Aorta (tissue), 5 donors: ENCODE measurements around the gene TP53I11. TPM values are rescaled to one million over a fixed set of nuclear protein-coding genes. Genes with fewer than 3 reads are reported as not detected.

Source experiments
- ATAC-seq: fragments of 200-7000 bp; cut with Tn5 transposase; one replicate; pipeline ENCODE4 v1.9.1; 2022; ENCODE audit warnings: moderate library complexity; ENCODE audit not compliant: low FRiP score
- DNase-seq, 2 donors: peaks; one replicate each; pipeline ENCODE4 v3.0.0-alpha.2; 2020
- H3K27ac ChIP-seq, 2 donors: one replicate each; pipeline ENCODE4 v1.5.1; 2013; ENCODE audit warnings: low read length in 2 of 2, mild to moderate bottlenecking in 2 of 2, moderate library complexity in 2 of 2, control low read depth in 1 of 2, inconsistent platforms in 1 of 2, low read depth in 1 of 2
- H3K27me3 ChIP-seq, 2 donors: one replicate each; pipeline ENCODE4 v1.6.1; 2013; ENCODE audit warnings: control low read depth in 1 of 2, low read length in 1 of 2, mild to moderate bottlenecking in 1 of 2, moderate library complexity in 1 of 2; ENCODE audit not compliant: insufficient read depth in 2 of 2, control insufficient read depth in 1 of 2
- H3K36me3 ChIP-seq, 2 donors: one replicate each; pipeline ENCODE4 v1.6.1; 2013; ENCODE audit warnings: control low read depth in 1 of 2, low read length in 1 of 2, mild to moderate bottlenecking in 1 of 2; ENCODE audit not compliant: insufficient read depth in 2 of 2, control insufficient read depth in 1 of 2
- H3K4me1 ChIP-seq, 2 donors: one replicate each; pipeline ENCODE4 v1.6.1; 2013; ENCODE audit warnings: low read length in 2 of 2, control low read depth in 1 of 2, mild to moderate bottlenecking in 1 of 2, moderate library complexity in 1 of 2; ENCODE audit not compliant: insufficient read depth in 2 of 2, control insufficient read depth in 1 of 2
- H3K4me3 ChIP-seq, 2 donors: one replicate each; pipeline ENCODE4 v1.5.1; 2013; ENCODE audit warnings: low read length in 2 of 2, control low read depth in 1 of 2, mild to moderate bottlenecking in 1 of 2
- H3K9me3 ChIP-seq: one replicate; pipeline ENCODE4 v1.6.1; 2013; ENCODE audit warnings: mild to moderate bottlenecking, low read length; ENCODE audit not compliant: control insufficient read depth
- WGBS, 2 donors: extraction: QIAGEN DNeasy Blood & Tissue Kit; methylation state at CpG; one replicate each; pipeline ENCODE4 v1.1.7; 2013; 5-methylcytosine and 5-hydroxymethylcytosine counted together
- intact Hi-C, 2 donors: fragments of 100-400 bp; cut with DNase I; formaldehyde crosslinking; loops; one replicate each; pipeline versions ENCODE4 v1.14.2 to v1.15.0; 2022
- polyA plus RNA-seq, 2 donors: library from polyadenylated mRNA; stranded (reverse); fragments of 200-250 nt; gene quantifications; one replicate each; pipeline ENCODE4 v1.2.3, GENCODE V29; 2013
- total RNA-seq, 2 donors: library from RNA; stranded (reverse); fragmentation: NEBNext Ultra II Directional; extraction: Animal tissue kit (Norgen Biotek cat#: 25700); gene quantifications; one replicate each; pipeline ENCODE4 v1.2.1, GENCODE V29; 2021
- donor health status: healthy with polysubstance abuse.
- donor health status: Bipolar disorder and iron deficiency.
- donor health status: DM: no; HTN: no; CAD: no.
- donor health status: DM: no; HTN: no; CAD: no.
- donor health status: DM: yes; HTN: yes; CAD: no.

Gene TP53I11
- total and polyA plus RNA-seq, 4 donors: 25.9 to 85.6 (median 45.9) TPM

GRCh38 chr11:44955015-44955738 lies 4.5 kb upstream of the TP53I11 start:
- H3K9me3 ChIP-seq: no peaks in the 10 kb centered on the region
- H3K4me3 ChIP-seq: no peak overlapping the region
- no peaks in the 10 kb centered on the region for H3K4me1 ChIP-seq
- DNase-seq: peak in 1 of 2 donors; percentile 80
- intact Hi-C loops: no loop called here
- H3K36me3 ChIP-seq: no peaks in the 10 kb centered on the region
- no peak overlapping the region for H3K27ac ChIP-seq
- WGBS, 2 donors: 80 to 84% methylated on average over 5 of the region's 5 CpGs
- no peaks in the 10 kb centered on the region for H3K27me3 ChIP-seq
- peak; percentile 30 for ATAC-seq

- no peak for ATAC-seq
- no peak overlapping the region for H3K27ac ChIP-seq
- H3K4me1 ChIP-seq: no peaks in the 10 kb centered on the region
- intact Hi-C loops: no loop called here
- H3K36me3 ChIP-seq: no peaks in the 10 kb centered on the region
- WGBS, 2 donors: 89% methylated on average over 12 of the region's 12 CpGs
- no peaks in the 10 kb centered on the region for H3K9me3 ChIP-seq
- no peak overlapping the region for H3K4me3 ChIP-seq
- H3K27me3 ChIP-seq: no peaks in the 10 kb centered on the region
- no peak for DNase-seq
Observed at GRCh38 chr11:44954051-44954906, 3.6 kb upstream of the TP53I11 start.

DNA sequence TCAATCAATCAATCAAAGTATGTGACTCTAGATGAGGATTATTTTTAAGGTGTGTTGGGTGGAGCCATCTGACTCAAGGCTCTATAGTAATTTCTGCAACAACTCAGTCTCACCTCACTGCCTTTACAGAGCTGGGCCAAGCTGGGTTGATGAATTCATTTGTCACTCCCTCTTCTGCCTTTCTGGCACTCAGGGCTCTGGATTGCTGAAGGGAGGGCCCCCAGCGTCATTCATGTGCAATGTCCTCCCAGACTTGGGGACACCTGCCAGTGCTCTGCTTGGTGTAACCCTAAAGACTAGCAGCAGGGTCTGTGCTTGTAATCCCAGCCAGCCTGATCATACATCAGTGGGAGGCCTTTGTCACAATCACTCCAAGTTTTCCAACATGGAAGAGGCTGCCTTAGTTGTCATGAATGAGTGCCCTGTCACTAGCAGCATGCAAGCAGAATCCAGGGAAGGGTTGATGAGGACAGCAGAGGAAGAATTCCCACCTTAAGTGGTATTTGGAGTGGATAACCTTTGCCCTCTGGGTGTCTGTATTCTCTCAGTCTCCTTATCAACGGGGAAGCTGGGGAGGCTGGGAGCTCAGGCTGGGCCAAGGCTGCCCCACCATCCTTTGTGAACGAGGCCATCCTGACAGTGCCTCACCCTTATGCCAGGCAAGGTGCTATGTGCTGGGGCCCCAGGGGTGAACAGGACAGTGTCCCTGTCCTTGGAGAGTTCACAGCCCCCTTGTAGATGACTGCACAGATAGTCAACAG lies 2.0 kb upstream of the TP53I11 start:
- H3K27ac ChIP-seq: no peak overlapping the region
- intact Hi-C loops: no loop called here
- no peaks in the 10 kb centered on the region for H3K27me3 ChIP-seq
- H3K4me3 ChIP-seq: no peak overlapping the region
- no peaks in the 10 kb centered on the region for H3K36me3 ChIP-seq
- 87 to 93% methylated on average over 3 of the region's 3 CpGs for WGBS, 2 donors
- DNase-seq (no peak), ATAC-seq (no peak)
- no peaks in the 10 kb centered on the region for H3K4me1 ChIP-seq
- no peaks in the 10 kb centered on the region for H3K9me3 ChIP-seq

GRCh38 chr11:44952082-44952481 lies 1.4 kb upstream of the TP53I11 start:
- no peak overlapping the region for H3K27ac ChIP-seq
- H3K27me3 ChIP-seq: no peaks in the 10 kb centered on the region
- intact Hi-C loops: no loop called here
- ATAC-seq (no peak), DNase-seq (no peak)
- no peaks in the 10 kb centered on the region for H3K4me1 ChIP-seq
- 43 to 85% methylated on average over 2 of the region's 2 CpGs for WGBS, 2 donors
- no peaks in the 10 kb centered on the region for H3K9me3 ChIP-seq
- no peaks in the 10 kb centered on the region for H3K36me3 ChIP-seq
- no peak overlapping the region for H3K4me3 ChIP-seq

DNA sequence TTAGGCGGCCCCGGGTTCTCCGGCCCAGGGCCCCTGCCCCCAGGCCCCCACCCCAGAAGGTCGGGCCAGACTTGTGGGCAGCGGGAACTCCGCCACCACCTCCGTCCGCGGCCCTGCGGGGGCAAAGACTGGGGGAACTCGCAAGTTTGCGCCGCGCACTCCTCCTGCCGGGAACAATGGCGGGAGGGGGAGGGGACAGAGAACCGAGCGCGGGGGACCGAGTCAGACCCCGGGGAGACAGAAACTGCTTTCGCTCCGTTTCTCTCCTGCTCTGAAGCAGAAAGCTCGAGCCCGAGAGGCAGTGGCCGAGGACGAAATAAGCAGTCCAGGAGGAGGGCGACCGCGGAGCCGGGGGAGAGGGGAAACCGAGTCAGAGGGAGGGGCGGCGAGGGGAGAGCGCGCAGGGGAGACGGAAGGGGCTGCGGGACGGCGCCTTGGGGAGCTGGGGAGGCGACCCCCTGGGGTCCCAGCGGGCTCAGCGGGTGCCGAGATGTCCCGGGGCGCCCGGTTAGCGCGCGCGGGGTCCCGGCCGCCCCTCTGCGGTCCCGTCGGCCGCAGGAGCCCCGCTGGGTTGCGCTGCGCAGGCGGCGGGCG lies 555 bp downstream of the TP53I11 start:
- Histone ChIP-seq H3K27ac (no peak overlapping the region), H3K36me3 (no peaks in the 10 kb centered on the region), H3K27me3 (no peaks in the 10 kb centered on the region), H3K4me3 (peak overlapping the region; percentile 81 to 88), H3K4me1 (no peaks in the 10 kb centered on the region), H3K9me3 (no peaks in the 10 kb centered on the region)
- intact Hi-C loops: no loop called here
- DNase-seq: peak; percentile 64 to 84
- ATAC-seq: peak; percentile 19
- WGBS, 2 donors: 0% methylated on average over 36 to 63 of the region's 63 CpGs

DNA sequence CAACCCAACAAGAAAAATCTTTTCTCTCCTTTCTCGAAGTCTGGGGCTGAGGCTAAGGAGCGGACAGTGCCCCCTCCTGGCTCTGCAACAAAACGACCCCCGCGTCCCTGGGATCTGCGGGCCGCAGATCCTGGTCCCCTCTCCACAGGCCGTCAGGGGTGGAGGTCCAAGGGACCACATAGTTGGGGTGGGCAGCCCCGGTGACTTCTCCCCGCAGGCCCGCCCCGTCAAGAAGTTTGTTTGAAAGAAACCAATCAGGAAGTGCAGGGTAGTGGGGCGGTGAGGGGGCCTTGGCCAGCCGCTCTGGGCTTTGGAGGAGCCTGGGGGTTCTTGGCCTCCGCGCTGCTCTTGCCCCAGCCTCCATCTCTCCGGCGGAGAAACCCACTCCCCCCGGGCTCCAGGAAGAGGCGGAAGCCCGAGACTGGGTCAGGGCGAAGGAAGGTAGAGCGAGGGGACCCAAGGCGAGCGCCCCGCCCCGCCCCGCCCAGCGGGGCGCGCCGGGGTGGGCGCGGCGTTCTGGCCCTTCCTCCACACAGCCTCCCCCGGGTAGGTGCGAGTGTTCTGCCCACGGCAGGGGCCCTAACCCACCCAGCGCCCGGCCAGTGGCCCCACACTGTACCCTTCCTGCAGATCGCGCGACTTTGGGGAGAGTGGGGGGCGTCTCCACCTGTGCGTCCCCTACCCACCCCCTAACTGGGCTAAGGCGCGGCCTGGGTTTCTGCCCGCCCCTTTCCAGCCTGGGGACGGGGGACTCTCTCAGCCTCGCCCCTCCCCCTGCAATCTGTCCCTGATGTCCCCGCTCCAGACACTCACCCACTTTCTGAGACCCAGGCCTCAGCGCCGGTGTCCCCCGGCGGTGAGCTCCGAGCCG lies 1.3 kb downstream of the TP53I11 start:
- ATAC-seq: peak; percentile 24
- H3K4me1 ChIP-seq: no peaks in the 10 kb centered on the region

DNA sequence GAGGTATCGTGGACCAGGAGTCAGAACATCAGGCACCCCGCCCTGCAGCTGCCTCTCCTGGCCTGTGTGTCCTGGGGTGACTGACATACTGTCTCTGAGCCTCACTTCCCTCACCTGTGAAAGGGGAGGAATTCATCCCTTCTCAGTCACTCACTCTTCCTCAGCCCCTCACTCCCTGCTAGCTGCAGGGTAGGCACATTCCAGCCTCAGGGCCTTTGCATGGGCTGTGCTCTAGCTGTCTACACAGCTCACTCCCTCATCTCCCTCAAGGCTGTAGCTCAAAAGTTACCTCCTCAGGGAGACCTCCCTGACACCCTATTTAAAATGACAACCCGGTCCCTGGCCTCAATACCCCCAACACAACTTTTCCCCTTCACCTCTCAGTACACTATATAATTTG lies 2.5 kb downstream of the TP53I11 start:
- H3K4me1 ChIP-seq: no peaks in the 10 kb centered on the region
- DNase-seq (no peak), ATAC-seq (no peak)
- no peak overlapping the region for H3K27ac ChIP-seq
- 96 to 100% methylated on average over 3 of the region's 3 CpGs for WGBS, 2 donors
- intact Hi-C loops: no loop called here
- H3K36me3 ChIP-seq: no peaks in the 10 kb centered on the region
- H3K27me3 ChIP-seq: no peaks in the 10 kb centered on the region
- no peak overlapping the region for H3K4me3 ChIP-seq
- H3K9me3 ChIP-seq: no peaks in the 10 kb centered on the region

More for the DNA sequence above, 1.3 kb downstream of the TP53I11 start:
- H3K4me3 ChIP-seq: peak overlapping the region; percentile 81 to 88
- H3K27me3 ChIP-seq: no peaks in the 10 kb centered on the region
- H3K9me3 ChIP-seq: no peaks in the 10 kb centered on the region
- no peak for DNase-seq
- intact Hi-C loops: no loop called here
- no peaks in the 10 kb centered on the region for H3K36me3 ChIP-seq
- WGBS, 2 donors: 8% methylated on average over 50 to 57 of the region's 57 CpGs
- no peak overlapping the region for H3K27ac ChIP-seq

- H3K9me3 ChIP-seq: no peaks in the 10 kb centered on the region
- H3K4me3 ChIP-seq: no peak overlapping the region
- intact Hi-C loops: no loop called here
- H3K36me3 ChIP-seq: no peaks in the 10 kb centered on the region
- no peaks in the 10 kb centered on the region for H3K27me3 ChIP-seq
- H3K27ac ChIP-seq: no peak overlapping the region
- H3K4me1 ChIP-seq: no peaks in the 10 kb centered on the region
- no peak for DNase-seq
- 71 to 72% methylated on average over 9 of the region's 9 CpGs for WGBS, 2 donors
- no peak for ATAC-seq
Observed at GRCh38 chr11:44947114-44947513, 3.6 kb downstream of the TP53I11 start.
